Activated naive CD4-positive, alpha-beta T cell treated with anti-CD3 and anti-CD28 coated beads, Interleukin-2, amount 50 U/mL, for 24 hours (primary cell): ENCODE measurements around the gene DNAH2.

Source experiments
- H3K27ac Mint-ChIP-seq: one replicate; pipeline ENCODE4 v1.8.0; 2021; ENCODE audit warnings: mild to moderate bottlenecking, mixed read lengths
- H3K27me3 Mint-ChIP-seq: one replicate; pipeline ENCODE4 v1.8.0; 2021; ENCODE audit warnings: mixed read lengths
- H3K36me3 Mint-ChIP-seq: one replicate; pipeline ENCODE4 v1.8.0; 2021; ENCODE audit warnings: mixed read lengths
- H3K4me1 Mint-ChIP-seq: one replicate; pipeline ENCODE4 v1.8.0; 2021; ENCODE audit warnings: mixed read lengths
- H3K4me3 Mint-ChIP-seq: one replicate; pipeline ENCODE4 v1.8.0; 2021; ENCODE audit warnings: mild to moderate bottlenecking, mixed read lengths
- H3K9me3 Mint-ChIP-seq: one replicate; pipeline ENCODE4 v1.8.0; 2021; ENCODE audit warnings: mixed read lengths

DNAH2 gene

GRCh38 chr17:7697828-7698588 is 19.5 kb upstream of the DNAH2 start:
- Mint-ChIP-seq H3K27ac (no peak overlapping the region), H3K9me3 (no peaks in the 10 kb centered on the region), H3K36me3 (peaks cover 32% of the 10 kb centered on the region), H3K4me1 (no peaks in the 10 kb centered on the region), H3K4me3 (no peak overlapping the region), H3K27me3 (peaks cover 2% of the 10 kb centered on the region)

GRCh38 chr17:7700510-7700909 is 17.0 kb upstream of the DNAH2 start:
- H3K27me3 Mint-ChIP-seq: peaks cover 18% of the 10 kb centered on the region
- no peak overlapping the region for H3K27ac Mint-ChIP-seq
- H3K4me1 Mint-ChIP-seq: peaks cover 13% of the 10 kb centered on the region
- H3K36me3 Mint-ChIP-seq: peaks cover 26% of the 10 kb centered on the region
- no peak overlapping the region for H3K4me3 Mint-ChIP-seq
- no peaks in the 10 kb centered on the region for H3K9me3 Mint-ChIP-seq

DNA sequence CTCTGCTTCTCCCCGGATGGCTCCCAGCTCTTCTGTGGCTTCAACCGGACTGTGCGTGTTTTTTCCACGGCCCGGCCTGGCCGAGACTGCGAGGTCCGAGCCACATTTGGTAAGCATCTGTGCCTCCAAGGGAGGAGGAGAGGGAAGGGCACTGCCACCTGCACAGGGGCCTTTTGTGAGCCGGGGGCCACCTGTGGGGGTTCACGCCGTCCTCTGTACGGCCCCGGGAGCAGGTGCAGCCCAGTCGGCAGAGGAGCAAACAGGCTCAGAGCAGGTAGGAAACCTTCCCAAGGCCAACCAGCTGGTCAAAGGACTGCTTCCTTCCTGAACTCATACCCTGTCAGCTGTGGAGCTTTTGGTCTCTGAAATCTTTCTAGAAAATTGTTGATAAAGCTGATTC is 15.9 kb upstream of the DNAH2 start:
- Mint-ChIP-seq H3K9me3 (no peaks in the 10 kb centered on the region), H3K36me3 (peaks cover 18% of the 10 kb centered on the region), H3K27ac (no peak overlapping the region), H3K27me3 (peaks cover 28% of the 10 kb centered on the region), H3K4me1 (peaks cover 18% of the 10 kb centered on the region), H3K4me3 (no peak overlapping the region)

DNA sequence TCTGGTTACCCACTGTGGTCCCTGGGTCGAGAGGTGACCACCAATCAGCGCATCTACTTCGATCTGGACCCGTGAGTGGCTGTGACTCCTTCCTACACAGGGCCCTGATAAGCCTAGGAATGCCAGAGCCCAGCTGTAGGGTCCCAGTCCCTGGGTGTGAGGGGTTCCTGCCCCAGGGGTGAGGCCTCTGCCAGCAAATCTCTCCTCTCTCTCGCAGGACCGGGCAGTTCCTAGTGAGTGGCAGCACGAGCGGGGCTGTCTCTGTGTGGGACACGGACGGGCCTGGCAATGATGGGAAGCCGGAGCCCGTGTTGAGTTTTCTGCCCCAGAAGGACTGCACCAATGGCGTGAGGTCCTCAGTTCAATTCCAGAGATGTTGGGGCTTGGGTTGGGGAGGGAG is 14.8 kb upstream of the DNAH2 start:
- Mint-ChIP-seq H3K9me3 (no peaks in the 10 kb centered on the region), H3K4me3 (no peak overlapping the region), H3K4me1 (peaks cover 18% of the 10 kb centered on the region), H3K27me3 (peaks cover 30% of the 10 kb centered on the region), H3K36me3 (peaks cover 17% of the 10 kb centered on the region), H3K27ac (no peak overlapping the region)

GRCh38 chr17:7703584-7704479 is 13.7 kb upstream of the DNAH2 start:
- Mint-ChIP-seq H3K27me3 (peaks cover 33% of the 10 kb centered on the region), H3K4me1 (peaks cover 18% of the 10 kb centered on the region), H3K4me3 (peak overlapping the region; percentile 82), H3K9me3 (no peaks in the 10 kb centered on the region), H3K27ac (no peak overlapping the region), H3K36me3 (peaks cover 17% of the 10 kb centered on the region)

DNA sequence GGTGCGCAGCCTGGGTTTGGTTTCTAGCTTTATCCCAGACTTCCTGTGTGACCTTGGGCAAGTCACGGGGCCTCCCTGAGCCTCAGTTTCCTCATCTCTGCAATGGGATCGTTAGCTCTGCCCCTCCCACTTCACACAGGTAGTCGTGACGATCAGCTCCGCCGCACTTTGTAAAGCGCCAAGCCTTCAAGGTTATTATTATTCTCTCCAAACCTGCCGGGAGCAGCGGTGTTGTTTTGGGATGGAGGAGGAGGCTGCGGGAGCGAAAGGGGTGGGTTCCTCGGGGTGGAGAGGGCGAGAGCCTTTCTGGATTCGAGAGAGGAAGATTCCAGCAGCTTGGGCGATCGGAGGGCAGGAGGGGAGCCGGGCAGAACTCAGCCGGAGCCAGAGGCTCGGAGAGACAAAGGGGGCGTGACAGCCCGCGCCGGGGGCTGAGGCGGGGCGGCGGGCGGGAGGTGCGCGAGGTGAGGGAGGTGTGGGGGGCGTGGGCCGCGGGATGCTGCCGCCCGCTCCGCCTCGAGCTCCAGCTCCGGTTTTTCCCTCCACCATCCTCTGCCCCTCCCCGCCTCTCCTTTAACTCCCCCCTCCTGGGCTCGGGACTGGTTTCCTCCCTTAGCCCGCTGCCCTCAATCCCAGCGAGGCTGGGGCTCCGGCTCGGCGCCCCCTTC is 12.8 kb upstream of the DNAH2 start, which contains the start of gene EFNB3:
EFNB3 (plus strand) TSS at position 602 of the 668 bp plus-strand sequence. CDS start 397 bp downstream, outside the sequence.
- Mint-ChIP-seq H3K27me3 (peaks cover 35% of the 10 kb centered on the region), H3K9me3 (no peaks in the 10 kb centered on the region), H3K27ac (no peak within 1 kb of the TSS), H3K4me1 (peaks cover 18% of the 10 kb centered on the region), H3K4me3 (peak within 1 kb of the TSS; percentile 82), H3K36me3 (peaks cover 17% of the 10 kb centered on the region)

DNA sequence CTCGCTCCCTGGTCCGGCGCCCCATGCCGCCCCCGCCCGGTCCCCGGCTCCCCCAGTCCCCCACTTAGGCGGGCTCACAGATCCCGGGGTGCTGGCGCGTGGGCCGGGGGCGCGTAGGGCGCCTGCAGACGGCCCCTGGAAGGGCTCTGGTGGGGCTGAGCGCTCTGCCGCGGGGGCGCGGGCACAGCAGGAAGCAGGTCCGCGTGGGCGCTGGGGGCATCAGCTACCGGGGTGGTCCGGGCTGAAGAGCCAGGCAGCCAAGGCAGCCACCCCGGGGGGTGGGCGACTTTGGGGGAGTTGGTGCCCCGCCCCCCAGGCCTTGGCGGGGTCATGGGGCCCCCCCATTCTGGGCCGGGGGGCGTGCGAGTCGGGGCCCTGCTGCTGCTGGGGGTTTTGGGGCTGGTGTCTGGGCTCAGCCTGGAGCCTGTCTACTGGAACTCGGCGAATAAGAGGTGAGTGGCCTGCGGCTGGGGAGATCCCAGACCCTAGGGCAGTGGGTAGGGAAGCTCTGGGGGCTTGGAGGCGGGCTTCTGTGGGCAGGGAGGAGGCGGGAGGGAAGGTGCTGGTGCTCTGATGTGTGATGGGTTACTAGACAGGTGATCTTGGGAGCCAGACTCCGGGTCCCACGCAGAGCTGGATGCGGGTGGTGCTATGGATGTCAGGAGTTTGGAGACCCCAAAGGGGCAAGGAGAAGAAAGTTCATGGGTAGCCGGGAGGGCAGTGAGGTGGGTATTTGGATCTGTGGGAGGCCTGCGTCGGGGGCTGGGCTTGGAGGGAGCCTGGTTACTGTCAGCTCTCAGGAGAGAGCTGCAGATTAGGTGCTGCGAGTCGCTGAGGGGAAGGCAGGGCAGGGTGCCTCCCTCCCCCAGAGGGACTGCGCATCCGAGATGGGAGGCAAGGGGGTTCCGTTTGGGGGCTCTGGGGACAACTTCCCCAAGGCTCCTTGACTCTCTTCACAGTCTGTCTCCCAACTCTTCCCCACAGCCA is 12.0 kb upstream of the DNAH2 start:
- H3K4me3 Mint-ChIP-seq: peak overlapping the region; percentile 56
- no peak overlapping the region for H3K27ac Mint-ChIP-seq
- H3K4me1 Mint-ChIP-seq: peaks cover 24% of the 10 kb centered on the region
- peaks cover 40% of the 10 kb centered on the region for H3K27me3 Mint-ChIP-seq
- no peaks in the 10 kb centered on the region for H3K9me3 Mint-ChIP-seq
- H3K36me3 Mint-ChIP-seq: peaks cover 15% of the 10 kb centered on the region

GRCh38 chr17:7706631-7707354 is 10.8 kb upstream of the DNAH2 start:
- Mint-ChIP-seq H3K9me3 (no peaks in the 10 kb centered on the region), H3K36me3 (peaks cover 8% of the 10 kb centered on the region), H3K27me3 (peaks cover 44% of the 10 kb centered on the region), H3K4me1 (peaks cover 24% of the 10 kb centered on the region), H3K27ac (no peak overlapping the region), H3K4me3 (peak overlapping the region; percentile 56)

DNA sequence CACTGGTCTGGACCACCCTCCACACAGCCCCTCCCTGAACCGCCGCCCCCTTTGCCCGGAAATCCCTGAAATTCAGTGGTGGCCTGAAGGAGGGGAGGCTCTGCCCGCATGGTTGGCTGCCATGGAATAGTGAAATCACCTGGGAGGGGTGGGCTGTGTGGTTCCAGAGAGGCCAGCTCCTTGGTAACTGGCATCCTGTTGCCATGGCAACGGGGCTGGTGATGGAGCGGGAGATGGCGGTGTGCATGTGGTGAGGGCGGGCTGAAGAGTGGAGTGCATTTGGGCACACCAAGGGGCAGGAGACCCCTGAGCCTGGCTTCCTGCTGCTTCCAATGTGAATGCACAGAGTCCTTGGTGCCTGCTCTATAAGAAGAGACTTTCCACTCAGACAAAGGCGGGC is 10.1 kb upstream of the DNAH2 start:
- Mint-ChIP-seq H3K9me3 (no peaks in the 10 kb centered on the region), H3K4me3 (no peak overlapping the region), H3K27ac (no peak overlapping the region), H3K27me3 (peaks cover 44% of the 10 kb centered on the region), H3K36me3 (peaks cover 5% of the 10 kb centered on the region), H3K4me1 (peaks cover 24% of the 10 kb centered on the region)

- Mint-ChIP-seq H3K27ac (no peak overlapping the region), H3K9me3 (no peaks in the 10 kb centered on the region), H3K4me3 (no peak overlapping the region), H3K27me3 (peaks cover 46% of the 10 kb centered on the region), H3K36me3 (peaks cover 2% of the 10 kb centered on the region), H3K4me1 (peaks cover 24% of the 10 kb centered on the region)
Measured at GRCh38 chr17:7707858-7708750, 9.4 kb upstream of the DNAH2 start.

DNA sequence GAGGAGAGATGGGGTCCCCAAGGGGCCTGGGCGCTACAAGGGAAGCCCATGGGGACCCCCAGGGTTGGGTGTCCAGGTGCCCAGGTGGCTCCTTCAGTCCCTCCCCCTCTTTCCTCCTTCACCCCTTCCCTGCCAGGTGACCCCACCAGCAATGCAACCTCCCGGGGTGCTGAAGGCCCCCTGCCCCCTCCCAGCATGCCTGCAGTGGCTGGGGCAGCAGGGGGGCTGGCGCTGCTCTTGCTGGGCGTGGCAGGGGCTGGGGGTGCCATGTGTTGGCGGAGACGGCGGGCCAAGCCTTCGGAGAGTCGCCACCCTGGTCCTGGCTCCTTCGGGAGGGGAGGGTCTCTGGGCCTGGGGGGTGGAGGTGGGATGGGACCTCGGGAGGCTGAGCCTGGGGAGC is 8.5 kb upstream of the DNAH2 start:
- Mint-ChIP-seq H3K27me3 (peaks cover 40% of the 10 kb centered on the region), H3K4me3 (no peak overlapping the region), H3K9me3 (no peaks in the 10 kb centered on the region), H3K36me3 (no peaks in the 10 kb centered on the region), H3K4me1 (peaks cover 24% of the 10 kb centered on the region), H3K27ac (no peak overlapping the region)

- H3K4me1 Mint-ChIP-seq: peaks cover 16% of the 10 kb centered on the region
- peaks cover 36% of the 10 kb centered on the region for H3K27me3 Mint-ChIP-seq
- H3K4me3 Mint-ChIP-seq: no peak overlapping the region
- H3K36me3 Mint-ChIP-seq: no peaks in the 10 kb centered on the region
- H3K27ac Mint-ChIP-seq: no peak overlapping the region
- no peaks in the 10 kb centered on the region for H3K9me3 Mint-ChIP-seq
Measured at GRCh38 chr17:7710301-7710700, 7.2 kb upstream of the DNAH2 start.

DNA sequence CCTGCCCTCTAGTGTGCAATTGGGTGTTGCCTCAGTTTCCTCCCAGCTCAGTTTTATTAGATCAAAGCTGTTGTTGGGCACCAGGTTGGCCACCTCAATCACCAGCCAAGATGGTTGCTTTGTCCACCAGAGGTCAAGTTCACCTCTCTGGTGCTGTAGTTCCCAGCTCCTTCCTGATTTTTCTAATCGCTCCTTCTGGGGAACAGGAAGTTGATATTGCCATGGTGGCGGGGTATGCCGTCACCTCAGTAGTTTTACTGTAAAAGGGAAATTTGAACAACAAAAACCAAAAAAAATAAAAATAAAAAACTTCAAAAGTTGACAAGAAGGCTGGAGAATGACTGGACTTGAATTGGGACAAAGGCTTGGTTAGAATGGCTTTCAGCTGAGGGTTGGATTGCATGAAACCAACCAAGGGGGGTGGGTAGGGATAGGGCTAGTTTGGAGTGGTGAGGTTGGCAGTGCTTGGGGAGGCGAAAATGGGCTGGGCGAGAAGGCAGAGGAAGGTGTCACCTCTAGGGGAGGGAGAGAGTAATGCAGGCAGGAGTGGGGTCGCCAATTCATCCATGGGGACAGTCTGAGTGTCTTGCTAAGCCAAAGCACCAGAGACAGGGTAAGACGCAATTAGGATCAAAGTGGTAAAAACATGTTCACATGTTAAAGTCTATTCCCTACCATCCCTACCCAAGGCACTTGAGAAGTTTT is 6.3 kb upstream of the DNAH2 start:
- Mint-ChIP-seq H3K4me3 (no peak overlapping the region), H3K36me3 (no peaks in the 10 kb centered on the region), H3K27ac (peak overlapping the region; percentile 2), H3K27me3 (peaks cover 36% of the 10 kb centered on the region), H3K4me1 (peaks cover 12% of the 10 kb centered on the region), H3K9me3 (no peaks in the 10 kb centered on the region)
